Measurements from ENCODE around the gene ATRAID.

Gene ATRAID

GRCh38 chr2:27245626-27246025 lies 33.8 kb downstream of the ATRAID start:
- Histone ChIP-seq H3K36me3 (ENCODE audit: control insufficient read depth, low read depth, low read length) (peaks cover 41% of the 10 kb centered on the region), H3K27ac (ENCODE audit: low read length) (no peak overlapping the region), H3K4me1 (ENCODE audit: control insufficient read depth, low read depth, low read length) (peaks cover 4% of the 10 kb centered on the region), H3K4me3 (ENCODE audit: low read length) (no peak overlapping the region), H3K27me3 (ENCODE audit: control insufficient read depth, insufficient read depth, low read length) (no peaks in the 10 kb centered on the region), H3K9ac (ENCODE audit: low read length) (no peak overlapping the region), H3K9me3 (ENCODE audit: control insufficient read depth, low read depth, low read length) (no peaks in the 10 kb centered on the region)

GRCh38 chr2:27247893-27248292 lies 36.1 kb downstream of the ATRAID start:
- Histone ChIP-seq H3K9me3 (ENCODE audit: control insufficient read depth, low read depth, low read length) (no peaks in the 10 kb centered on the region), H3K36me3 (ENCODE audit: control insufficient read depth, low read depth, low read length) (peaks cover 18% of the 10 kb centered on the region), H3K27ac (ENCODE audit: low read length) (no peak overlapping the region)

GRCh38 chr2:27249159-27249890 lies 37.5 kb downstream of the ATRAID start:
- H3K4me1 ChIP-seq (ENCODE audit: control insufficient read depth, low read depth, low read length): peaks cover 4% of the 10 kb centered on the region
- H3K9me3 ChIP-seq (ENCODE audit: control insufficient read depth, low read depth, low read length): no peaks in the 10 kb centered on the region
- H3K36me3 ChIP-seq (ENCODE audit: control insufficient read depth, low read depth, low read length): peaks cover 4% of the 10 kb centered on the region
- H3K27me3 ChIP-seq (ENCODE audit: control insufficient read depth, insufficient read depth, low read length): peaks cover 7% of the 10 kb centered on the region
- no peak overlapping the region for H3K27ac ChIP-seq (ENCODE audit: low read length)
- no peak overlapping the region for H3K9ac ChIP-seq (ENCODE audit: low read length)
- no peak overlapping the region for H3K4me3 ChIP-seq (ENCODE audit: low read length)

More at GRCh38 chr2:27247893-27248292, 36.1 kb downstream of the ATRAID start:
- peaks cover 7% of the 10 kb centered on the region for H3K27me3 ChIP-seq (ENCODE audit: control insufficient read depth, insufficient read depth, low read length)
- no peak overlapping the region for H3K9ac ChIP-seq (ENCODE audit: low read length)
- peaks cover 4% of the 10 kb centered on the region for H3K4me1 ChIP-seq (ENCODE audit: control insufficient read depth, low read depth, low read length)
- H3K4me3 ChIP-seq (ENCODE audit: low read length): no peak overlapping the region

GRCh38 chr2:27249891-27250651 lies 38.2 kb downstream of the ATRAID start:
- H3K9me3 ChIP-seq (ENCODE audit: control insufficient read depth, low read depth, low read length): no peaks in the 10 kb centered on the region
- H3K9ac ChIP-seq (ENCODE audit: low read length): no peak overlapping the region
- H3K4me3 ChIP-seq (ENCODE audit: low read length): peak overlapping the region; percentile 35
- no peaks in the 10 kb centered on the region for H3K36me3 ChIP-seq (ENCODE audit: control insufficient read depth, low read depth, low read length)
- H3K27ac ChIP-seq (ENCODE audit: low read length): no peak overlapping the region
- peaks cover 7% of the 10 kb centered on the region for H3K27me3 ChIP-seq (ENCODE audit: control insufficient read depth, insufficient read depth, low read length)
- peaks cover 4% of the 10 kb centered on the region for H3K4me1 ChIP-seq (ENCODE audit: control insufficient read depth, low read depth, low read length)

GRCh38 chr2:27250652-27251379 lies 39.0 kb downstream of the ATRAID start:
- Histone ChIP-seq H3K4me3 (ENCODE audit: low read length) (peak overlapping the region; percentile 35), H3K27ac (ENCODE audit: low read length) (no peak overlapping the region)

GRCh38 chr2:27251766-27252165 lies 39.9 kb downstream of the ATRAID start:
- H3K4me3 ChIP-seq (ENCODE audit: low read length): no peak overlapping the region
- peaks cover 4% of the 10 kb centered on the region for H3K4me1 ChIP-seq (ENCODE audit: control insufficient read depth, low read depth, low read length)
- no peaks in the 10 kb centered on the region for H3K36me3 ChIP-seq (ENCODE audit: control insufficient read depth, low read depth, low read length)
- no peaks in the 10 kb centered on the region for H3K9me3 ChIP-seq (ENCODE audit: control insufficient read depth, low read depth, low read length)
- H3K27ac ChIP-seq (ENCODE audit: low read length): no peak overlapping the region
- H3K9ac ChIP-seq (ENCODE audit: low read length): no peak overlapping the region
- H3K27me3 ChIP-seq (ENCODE audit: control insufficient read depth, insufficient read depth, low read length): peaks cover 7% of the 10 kb centered on the region

More at GRCh38 chr2:27250652-27251379, 39.0 kb downstream of the ATRAID start:
- Histone ChIP-seq H3K9ac (ENCODE audit: low read length) (no peak overlapping the region), H3K27me3 (ENCODE audit: control insufficient read depth, insufficient read depth, low read length) (peaks cover 7% of the 10 kb centered on the region), H3K36me3 (ENCODE audit: control insufficient read depth, low read depth, low read length) (no peaks in the 10 kb centered on the region), H3K9me3 (ENCODE audit: control insufficient read depth, low read depth, low read length) (no peaks in the 10 kb centered on the region), H3K4me1 (ENCODE audit: control insufficient read depth, low read depth, low read length) (peaks cover 4% of the 10 kb centered on the region)

GRCh38 chr2:27255187-27255586 lies 43.3 kb downstream of the ATRAID start:
- Histone ChIP-seq H3K27ac (ENCODE audit: low read length) (no peak overlapping the region), H3K9me3 (ENCODE audit: control insufficient read depth, low read depth, low read length) (no peaks in the 10 kb centered on the region), H3K4me1 (ENCODE audit: control insufficient read depth, low read depth, low read length) (peaks cover 4% of the 10 kb centered on the region), H3K4me3 (ENCODE audit: low read length) (no peak overlapping the region), H3K27me3 (ENCODE audit: control insufficient read depth, insufficient read depth, low read length) (peaks cover 15% of the 10 kb centered on the region), H3K9ac (ENCODE audit: low read length) (no peak overlapping the region), H3K36me3 (ENCODE audit: control insufficient read depth, low read depth, low read length) (no peaks in the 10 kb centered on the region)

- H3K4me1 ChIP-seq (ENCODE audit: control insufficient read depth, low read depth, low read length): no peaks in the 10 kb centered on the region
- no peak overlapping the region for H3K27ac ChIP-seq (ENCODE audit: low read length)
- H3K9me3 ChIP-seq (ENCODE audit: control insufficient read depth, low read depth, low read length): no peaks in the 10 kb centered on the region
- H3K36me3 ChIP-seq (ENCODE audit: control insufficient read depth, low read depth, low read length): no peaks in the 10 kb centered on the region
- peaks cover 20% of the 10 kb centered on the region for H3K27me3 ChIP-seq (ENCODE audit: control insufficient read depth, insufficient read depth, low read length)
- no peak overlapping the region for H3K4me3 ChIP-seq (ENCODE audit: low read length)
- no peak overlapping the region for H3K9ac ChIP-seq (ENCODE audit: low read length)
Measured at GRCh38 chr2:27255660-27256059, 43.8 kb downstream of the ATRAID start.

- Histone ChIP-seq H3K27me3 (ENCODE audit: control insufficient read depth, insufficient read depth, low read length) (peaks cover 26% of the 10 kb centered on the region), H3K4me3 (ENCODE audit: low read length) (no peak overlapping the region), H3K36me3 (ENCODE audit: control insufficient read depth, low read depth, low read length) (no peaks in the 10 kb centered on the region), H3K4me1 (ENCODE audit: control insufficient read depth, low read depth, low read length) (peaks cover 5% of the 10 kb centered on the region), H3K9ac (ENCODE audit: low read length) (no peak overlapping the region), H3K27ac (ENCODE audit: low read length) (no peak overlapping the region), H3K9me3 (ENCODE audit: control insufficient read depth, low read depth, low read length) (no peaks in the 10 kb centered on the region)
Measured at GRCh38 chr2:27256855-27257454, 45.1 kb downstream of the ATRAID start.

GRCh38 chr2:27258051-27258450 lies 46.2 kb downstream of the ATRAID start:
- Histone ChIP-seq H3K27me3 (ENCODE audit: control insufficient read depth, insufficient read depth, low read length) (peaks cover 37% of the 10 kb centered on the region), H3K27ac (ENCODE audit: low read length) (no peak overlapping the region)

More at GRCh38 chr2:27258051-27258450, 46.2 kb downstream of the ATRAID start:
- Histone ChIP-seq H3K4me1 (ENCODE audit: control insufficient read depth, low read depth, low read length) (peaks cover 5% of the 10 kb centered on the region), H3K9ac (ENCODE audit: low read length) (no peak overlapping the region), H3K36me3 (ENCODE audit: control insufficient read depth, low read depth, low read length) (no peaks in the 10 kb centered on the region), H3K9me3 (ENCODE audit: control insufficient read depth, low read depth, low read length) (no peaks in the 10 kb centered on the region), H3K4me3 (ENCODE audit: low read length) (no peak overlapping the region)
